Skeletal muscle cell (primary cell): ENCODE measurements around the gene PPTC7.
"Not testable (repeated sequence)": the region's sequence is repeated elsewhere in the genome, so short reads cannot be mapped to it uniquely, and the experiment has no call there.

Experiments used
- DNase-seq: peaks from one replicate; pipeline ENCODE4 v3.0.0-alpha.2; 2010; ENCODE audit warnings: low read depth
- H3K4me3 ChIP-seq: 2 replicates; pipeline ENCODE4 v1.5.1; 2011; ENCODE audit warnings: low read depth, mild to moderate bottlenecking, control low read depth, low read length, moderate library complexity

PPTC7 gene

GRCh38 chr12:110543252-110543959, 39.7 kb downstream of the PPTC7 start:
- no peak overlapping the region for H3K4me3 ChIP-seq
- peak; percentile 76 for DNase-seq

- no peak overlapping the region for H3K4me3 ChIP-seq
- no peak for DNase-seq
These were observed 43.1 kb downstream of the PPTC7 start for GRCh38 chr12:110540048-110540447.

- DNase-seq: no peak
- no peak overlapping the region for H3K4me3 ChIP-seq
These were observed 44.1 kb downstream of the PPTC7 start for GRCh38 chr12:110538869-110539622.

GRCh38 chr12:110537605-110538409, 45.3 kb downstream of the PPTC7 start:
- DNase-seq: no peak
- H3K4me3 ChIP-seq: no peak overlapping the region

- H3K4me3 ChIP-seq: no peak overlapping the region
- no peak for DNase-seq
These were observed 46.1 kb downstream of the PPTC7 start for GRCh38 chr12:110536834-110537604.

GRCh38 chr12:110534811-110535210, 48.3 kb downstream of the PPTC7 start:
- H3K4me3 ChIP-seq: no peak overlapping the region
- DNase-seq: no peak

- H3K4me3 ChIP-seq: no peak overlapping the region
- DNase-seq: no peak
These were observed 49.5 kb downstream of the PPTC7 start for GRCh38 chr12:110533607-110534006.

GRCh38 chr12:110532644-110533043, 50.5 kb downstream of the PPTC7 start:
- no peak for DNase-seq

GRCh38 chr12:110531741-110532333, 51.3 kb downstream of the PPTC7 start:
- DNase-seq: peak; percentile 50
- no peak overlapping the region for H3K4me3 ChIP-seq

More at GRCh38 chr12:110532644-110533043, 50.5 kb downstream of the PPTC7 start:
- H3K4me3 ChIP-seq: no peak overlapping the region

- no peak for DNase-seq
- H3K4me3 ChIP-seq: no peak overlapping the region
These were observed 52.6 kb downstream of the PPTC7 start for GRCh38 chr12:110530511-110530910.

GRCh38 chr12:110528277-110528839, 54.8 kb downstream of the PPTC7 start:
- DNase-seq: no peak

GRCh38 chr12:110520876-110521712, 62.0 kb downstream of the PPTC7 start:
- not testable (repeated sequence) for DNase-seq, H3K4me3 ChIP-seq

More at GRCh38 chr12:110528277-110528839, 54.8 kb downstream of the PPTC7 start:
- no peak overlapping the region for H3K4me3 ChIP-seq

- not testable (repeated sequence) for H3K4me3 ChIP-seq, DNase-seq
These were observed 65.1 kb downstream of the PPTC7 start for GRCh38 chr12:110518014-110518413.

GRCh38 chr12:110516995-110517394, 66.1 kb downstream of the PPTC7 start:
- H3K4me3 ChIP-seq: no peak overlapping the region
- DNase-seq: no peak

- no peak for DNase-seq
- H3K4me3 ChIP-seq: no peak overlapping the region
These were observed 68.8 kb downstream of the PPTC7 start for GRCh38 chr12:110514363-110514762.

- H3K4me3 ChIP-seq: no peak overlapping the region
These were observed 69.3 kb downstream of the PPTC7 start for GRCh38 chr12:110513842-110514241.

GRCh38 chr12:110508071-110508586, 75.0 kb downstream of the PPTC7 start:
- no peak for DNase-seq
- H3K4me3 ChIP-seq: no peak overlapping the region

More at GRCh38 chr12:110513842-110514241, 69.3 kb downstream of the PPTC7 start:
- no peak for DNase-seq
